ENCODE measurements around the gene LRIG1.

The LRIG1 gene

DNA sequence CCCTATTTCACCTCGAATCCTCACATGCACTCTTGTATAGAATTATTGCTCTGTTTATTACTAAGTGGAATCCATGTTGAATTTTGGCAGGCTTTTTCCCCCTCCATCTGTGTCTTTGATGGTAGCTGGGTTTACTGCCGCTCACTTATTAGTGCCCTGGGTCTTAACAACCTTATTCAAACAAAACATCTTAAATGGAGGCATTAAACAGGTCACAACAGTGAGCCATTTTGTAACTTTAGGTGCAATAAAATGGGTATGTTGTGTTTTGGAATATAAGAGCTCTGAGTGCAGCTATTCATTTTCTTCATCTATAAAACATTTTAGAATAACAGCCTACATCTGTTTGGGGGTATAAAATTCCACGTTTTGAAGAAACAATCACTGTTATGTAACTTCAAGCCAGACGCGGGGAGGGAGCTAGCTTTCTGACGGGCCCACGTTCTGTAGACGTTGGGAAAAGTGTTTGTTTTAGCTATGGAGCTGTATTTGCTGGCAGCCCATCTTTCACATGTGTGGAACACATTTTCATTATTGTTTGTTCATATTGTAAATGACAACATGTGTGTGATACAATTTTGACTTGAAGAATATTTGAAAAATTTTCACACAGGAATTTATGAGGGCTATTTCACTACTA lies 158.0 kb downstream of the LRIG1 start:
- TF ChIP-seq POLR2AphosphoS5 (IDR thresholded peaks at IDR 0.05; ENCODE audit: low read depth, low read length) = no peak
- no peak for TF ChIP-seq TAF1 (IDR thresholded peaks at IDR 0.05; ENCODE audit: borderline replicate concordance, insufficient read depth, low read length)
- TF ChIP-seq FOXP2 (optimal IDR thresholded peaks at IDR 0.05; ENCODE audit: borderline replicate concordance, extremely low read depth, extremely low read length, insufficient read depth) = no peak
- TF ChIP-seq SIN3A (IDR thresholded peaks at IDR 0.05; ENCODE audit: borderline replicate concordance, insufficient read depth, low read length) = no peak
- TF ChIP-seq, protein P1, sequence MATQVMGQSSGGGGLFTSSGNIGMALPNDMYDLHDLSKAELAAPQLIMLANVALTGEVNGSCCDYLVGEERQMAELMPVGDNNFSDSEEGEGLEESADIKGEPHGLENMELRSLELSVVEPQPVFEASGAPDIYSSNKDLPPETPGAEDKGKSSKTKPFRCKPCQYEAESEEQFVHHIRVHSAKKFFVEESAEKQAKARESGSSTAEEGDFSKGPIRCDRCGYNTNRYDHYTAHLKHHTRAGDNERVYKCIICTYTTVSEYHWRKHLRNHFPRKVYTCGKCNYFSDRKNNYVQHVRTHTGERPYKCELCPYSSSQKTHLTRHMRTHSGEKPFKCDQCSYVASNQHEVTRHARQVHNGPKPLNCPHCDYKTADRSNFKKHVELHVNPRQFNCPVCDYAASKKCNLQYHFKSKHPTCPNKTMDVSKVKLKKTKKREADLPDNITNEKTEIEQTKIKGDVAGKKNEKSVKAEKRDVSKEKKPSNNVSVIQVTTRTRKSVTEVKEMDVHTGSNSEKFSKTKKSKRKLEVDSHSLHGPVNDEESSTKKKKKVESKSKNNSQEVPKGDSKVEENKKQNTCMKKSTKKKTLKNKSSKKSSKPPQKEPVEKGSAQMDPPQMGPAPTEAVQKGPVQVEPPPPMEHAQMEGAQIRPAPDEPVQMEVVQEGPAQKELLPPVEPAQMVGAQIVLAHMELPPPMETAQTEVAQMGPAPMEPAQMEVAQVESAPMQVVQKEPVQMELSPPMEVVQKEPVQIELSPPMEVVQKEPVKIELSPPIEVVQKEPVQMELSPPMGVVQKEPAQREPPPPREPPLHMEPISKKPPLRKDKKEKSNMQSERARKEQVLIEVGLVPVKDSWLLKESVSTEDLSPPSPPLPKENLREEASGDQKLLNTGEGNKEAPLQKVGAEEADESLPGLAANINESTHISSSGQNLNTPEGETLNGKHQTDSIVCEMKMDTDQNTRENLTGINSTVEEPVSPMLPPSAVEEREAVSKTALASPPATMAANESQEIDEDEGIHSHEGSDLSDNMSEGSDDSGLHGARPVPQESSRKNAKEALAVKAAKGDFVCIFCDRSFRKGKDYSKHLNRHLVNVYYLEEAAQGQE (IDR thresholded peaks at IDR 0.05; ENCODE audit: insufficient read depth in 1 of 2, low read depth in 2 of 2, low read length in 2 of 2) = no peak

DNA sequence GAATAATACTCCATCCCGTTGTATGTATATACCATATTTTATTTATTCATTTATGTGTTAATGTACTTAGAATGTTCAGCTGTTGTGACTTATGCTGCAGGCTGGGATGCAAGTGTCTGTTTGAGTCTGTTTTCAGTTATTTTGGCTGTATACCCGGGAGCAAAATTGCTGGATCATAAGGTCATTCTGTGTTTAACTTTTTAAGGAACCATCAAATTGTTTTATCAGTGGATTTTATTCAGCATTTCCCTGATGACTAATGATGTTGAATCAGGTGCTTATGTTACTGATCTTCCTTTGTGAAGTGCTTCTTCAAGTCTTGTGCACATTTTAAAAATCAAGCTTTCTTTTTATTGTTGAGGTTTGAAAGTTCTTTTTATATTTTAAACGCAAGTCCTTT lies 161.9 kb downstream of the LRIG1 start:
- TF ChIP-seq TAF1 (IDR thresholded peaks at IDR 0.05; ENCODE audit: borderline replicate concordance, insufficient read depth, low read length) (no peak), POLR2AphosphoS5 (IDR thresholded peaks at IDR 0.05; ENCODE audit: low read depth, low read length) (no peak), FOXP2 (optimal IDR thresholded peaks at IDR 0.05; ENCODE audit: borderline replicate concordance, extremely low read depth, extremely low read length, insufficient read depth) (no peak), SIN3A (IDR thresholded peaks at IDR 0.05; ENCODE audit: borderline replicate concordance, insufficient read depth, low read length) (no peak)
- TF ChIP-seq, protein P1 (IDR thresholded peaks at IDR 0.05; ENCODE audit: insufficient read depth in 1 of 2, low read depth in 2 of 2, low read length in 2 of 2) = no peak

DNA sequence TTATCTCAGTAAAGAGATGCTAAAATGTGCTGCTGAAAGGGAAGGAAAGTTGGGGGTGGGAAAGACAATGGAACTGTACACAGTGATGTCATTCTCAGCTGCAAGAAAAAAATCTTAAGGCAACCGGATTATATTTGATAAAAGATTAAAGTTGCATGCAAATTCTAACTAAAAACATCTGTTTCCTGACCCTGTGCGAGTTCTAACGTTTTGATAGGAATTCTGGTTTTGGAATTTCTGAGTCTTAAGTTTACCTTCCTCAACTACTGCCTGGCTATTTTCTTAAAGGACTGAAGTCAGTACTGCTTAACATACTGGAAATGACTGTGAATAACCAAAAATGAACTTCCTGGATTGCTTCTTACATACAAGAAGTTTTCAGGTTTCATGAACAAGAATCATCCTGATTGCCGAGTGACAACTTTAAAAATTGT lies 164.5 kb downstream of the LRIG1 start:
- TF ChIP-seq FOXP2 (optimal IDR thresholded peaks at IDR 0.05; ENCODE audit: borderline replicate concordance, extremely low read depth, extremely low read length, insufficient read depth) (no peak), SIN3A (IDR thresholded peaks at IDR 0.05; ENCODE audit: borderline replicate concordance, insufficient read depth, low read length) (no peak), TAF1 (IDR thresholded peaks at IDR 0.05; ENCODE audit: borderline replicate concordance, insufficient read depth, low read length) (no peak), POLR2AphosphoS5 (IDR thresholded peaks at IDR 0.05; ENCODE audit: low read depth, low read length) (no peak)
- TF ChIP-seq, protein P1 (IDR thresholded peaks at IDR 0.05; ENCODE audit: insufficient read depth in 1 of 2, low read depth in 2 of 2, low read length in 2 of 2) = no peak

DNA sequence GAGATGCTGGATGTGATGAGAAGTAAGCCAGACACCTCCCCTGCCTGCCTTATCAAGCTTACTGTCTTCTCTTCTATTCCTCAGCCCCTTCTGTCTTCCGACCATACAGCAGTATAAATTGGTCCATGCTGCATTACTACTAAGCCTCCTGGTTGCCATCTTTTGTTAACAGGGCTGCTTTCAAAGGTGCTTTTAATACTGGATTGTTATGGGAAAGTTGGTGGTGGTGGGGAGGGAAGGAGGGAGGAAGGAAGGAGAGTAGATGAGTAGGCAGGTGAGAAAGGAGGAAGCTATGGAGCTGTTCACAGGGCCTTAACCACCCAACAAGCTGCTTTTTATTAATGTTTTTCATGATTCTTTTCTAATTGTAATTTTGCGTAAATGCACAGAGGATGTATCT lies 165.2 kb downstream of the LRIG1 start:
- TF ChIP-seq SIN3A (IDR thresholded peaks at IDR 0.05; ENCODE audit: borderline replicate concordance, insufficient read depth, low read length) (no peak), TAF1 (IDR thresholded peaks at IDR 0.05; ENCODE audit: borderline replicate concordance, insufficient read depth, low read length) (no peak), POLR2AphosphoS5 (IDR thresholded peaks at IDR 0.05; ENCODE audit: low read depth, low read length) (no peak), FOXP2 (optimal IDR thresholded peaks at IDR 0.05; ENCODE audit: borderline replicate concordance, extremely low read depth, extremely low read length, insufficient read depth) (no peak)
- TF ChIP-seq, protein P1 (IDR thresholded peaks at IDR 0.05; ENCODE audit: insufficient read depth in 1 of 2, low read depth in 2 of 2, low read length in 2 of 2) = no peak

Data from PFSK-1 (cell line).